HG03460 (cell line): ENCODE results near the gene MB.
"Not testable (repeated sequence)": the region's sequence is repeated elsewhere in the genome, so short reads cannot be mapped to it uniquely, and the experiment has no call there.

Source experiments
- ATAC-seq: cut with Tn5 transposase; IDR thresholded peaks from one replicate; pipeline ENCODE4 v1.9.1; 2021; ENCODE audit not compliant: unreplicated experiment

The MB gene

DNA sequence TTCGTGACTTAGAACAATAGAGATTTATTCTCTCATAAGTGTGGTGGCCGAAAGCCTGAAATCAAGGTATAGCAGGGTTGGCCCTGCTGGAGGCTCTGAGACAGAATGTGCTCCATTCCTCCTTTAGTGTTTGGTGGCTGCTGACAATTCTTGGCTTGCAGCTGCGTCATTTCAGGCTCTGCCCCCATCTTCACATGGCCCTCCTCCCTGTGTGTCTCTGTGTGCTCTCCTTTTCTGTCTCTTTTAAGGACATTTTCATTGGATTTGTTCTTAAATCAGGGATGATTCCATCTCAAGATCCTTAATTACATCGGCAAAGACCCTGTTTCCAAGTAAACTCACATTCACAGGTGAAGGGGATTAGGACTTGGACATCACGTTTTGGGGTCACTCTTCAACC is 20.9 kb upstream of the MB start:
- no peak for ATAC-seq

DNA sequence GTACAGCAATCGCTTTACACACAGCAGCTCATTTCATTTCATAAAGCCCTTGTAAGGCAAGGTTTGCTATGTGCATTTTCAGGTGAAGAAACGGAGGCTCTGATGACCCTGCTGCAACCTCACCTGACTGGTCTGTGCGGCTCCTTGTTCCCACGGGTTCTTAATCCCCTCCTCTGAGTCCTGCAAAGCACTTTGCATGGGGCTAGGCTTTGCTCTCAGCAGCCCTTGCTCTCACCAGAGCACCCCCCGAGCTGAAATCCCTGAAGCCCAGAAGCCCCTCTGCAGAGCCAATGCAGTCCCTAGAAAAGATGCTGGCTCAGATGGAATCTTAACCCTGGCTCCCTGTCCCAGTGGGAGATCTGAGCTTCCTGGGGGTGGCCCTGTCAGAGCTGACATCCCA is 20.1 kb upstream of the MB start:
- no peak for ATAC-seq

DNA sequence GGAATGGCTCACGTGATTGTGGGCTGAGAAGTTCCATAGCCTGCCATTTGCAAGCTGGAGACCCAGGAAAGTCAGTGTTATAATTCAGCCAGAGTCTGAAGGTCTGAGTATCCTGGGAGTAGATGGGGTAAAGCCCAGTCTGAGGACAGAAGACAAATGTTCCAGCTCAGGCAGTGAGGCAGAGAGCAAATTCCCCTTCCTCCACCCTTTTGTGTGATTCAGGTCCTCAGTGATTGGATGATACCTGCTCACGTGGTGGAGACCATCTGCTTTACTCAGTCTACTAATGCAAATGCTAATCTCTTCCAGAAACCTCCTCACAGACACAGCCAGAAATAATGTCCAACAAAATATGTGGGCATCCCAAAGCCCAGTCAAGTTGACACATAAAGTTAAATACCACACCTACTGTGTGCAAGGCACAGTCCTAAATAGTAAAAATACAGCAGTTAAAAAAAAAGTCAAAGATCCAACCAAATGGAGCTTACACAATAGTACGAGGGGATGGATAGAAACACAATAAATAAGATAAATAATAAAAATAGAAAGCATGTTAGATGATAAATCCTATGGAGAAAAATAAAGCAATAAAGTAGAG is 17.9 kb upstream of the MB start:
- ATAC-seq = no peak

DNA sequence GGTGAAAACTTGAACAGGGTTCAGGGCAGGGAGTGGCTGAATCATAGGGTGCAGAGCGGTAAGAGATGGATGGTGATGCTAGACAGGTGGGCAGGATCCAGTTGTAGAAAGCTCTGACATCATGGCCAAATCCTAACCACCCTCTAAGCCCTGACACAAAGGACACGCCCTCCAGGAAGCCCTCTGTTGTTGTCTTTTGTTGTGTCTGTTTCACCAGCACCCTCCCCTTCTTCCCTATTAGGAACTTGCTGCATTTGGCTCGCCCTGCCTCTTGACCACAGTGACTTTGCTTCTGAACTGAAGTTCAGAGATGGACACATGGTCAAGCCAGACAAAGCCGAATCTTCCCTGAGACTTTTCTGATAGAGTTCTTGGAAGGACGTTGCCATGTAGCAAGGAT is 16.9 kb upstream of the MB start:
- no peak for ATAC-seq

DNA sequence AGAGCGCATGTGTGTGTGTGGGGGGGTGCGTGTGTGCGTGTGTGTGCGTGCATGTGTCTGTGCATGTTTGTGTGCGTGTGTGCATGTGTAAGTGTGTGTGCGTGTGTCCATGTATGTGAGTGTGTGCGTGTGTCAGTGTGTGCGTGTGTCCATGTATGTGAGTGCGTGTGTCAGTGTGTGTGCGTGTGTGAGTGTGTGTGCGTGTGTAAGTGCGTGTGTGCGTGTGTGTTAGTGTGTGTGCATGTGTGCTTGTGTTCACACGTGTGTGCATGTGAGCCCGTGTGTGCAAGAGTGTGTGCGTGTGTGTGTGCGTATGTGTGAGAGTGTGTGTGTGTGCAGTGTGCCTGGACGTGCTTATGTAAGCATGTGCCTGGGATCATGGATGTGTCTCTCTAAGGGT is 16.4 kb upstream of the MB start:
- ATAC-seq = no peak

DNA sequence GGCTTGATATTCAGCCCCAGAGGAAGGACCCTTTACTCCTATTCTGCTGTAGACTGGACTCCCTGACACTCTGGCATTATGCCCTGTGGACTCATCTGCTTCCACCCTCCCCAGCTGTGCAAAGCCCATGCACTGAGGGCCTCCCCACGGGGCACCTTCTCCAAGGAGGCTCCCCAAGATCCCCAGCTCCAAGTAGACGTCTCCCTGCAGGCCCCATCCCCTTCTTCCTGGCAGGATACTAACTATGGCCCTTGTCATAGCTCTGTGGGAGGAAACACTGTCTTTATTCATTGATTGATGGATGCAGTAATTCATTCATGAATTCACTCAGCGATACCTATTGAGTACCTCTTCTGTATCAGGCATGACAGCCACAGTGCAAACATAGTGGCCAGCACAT is 15.8 kb upstream of the MB start:
- ATAC-seq = no peak

DNA sequence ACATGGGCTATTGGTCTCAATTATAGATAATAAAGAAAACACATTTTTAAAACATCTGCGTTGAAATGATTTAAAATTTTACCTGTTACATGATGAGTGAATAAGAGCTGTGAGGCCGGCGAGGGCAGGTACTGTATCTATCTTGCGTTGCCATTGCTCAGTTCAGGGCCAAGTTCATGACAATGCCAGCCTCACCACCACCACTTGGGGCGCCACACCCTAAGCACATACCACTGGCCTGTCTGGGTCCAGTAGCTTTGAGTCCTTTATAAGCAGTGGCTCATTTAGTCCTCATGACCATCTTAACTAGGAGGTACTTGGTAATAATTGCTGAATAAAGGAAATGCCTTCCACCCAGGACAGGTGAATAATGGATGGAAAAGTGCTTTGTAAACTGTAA is 14.5 kb upstream of the MB start:
- ATAC-seq = no peak

DNA sequence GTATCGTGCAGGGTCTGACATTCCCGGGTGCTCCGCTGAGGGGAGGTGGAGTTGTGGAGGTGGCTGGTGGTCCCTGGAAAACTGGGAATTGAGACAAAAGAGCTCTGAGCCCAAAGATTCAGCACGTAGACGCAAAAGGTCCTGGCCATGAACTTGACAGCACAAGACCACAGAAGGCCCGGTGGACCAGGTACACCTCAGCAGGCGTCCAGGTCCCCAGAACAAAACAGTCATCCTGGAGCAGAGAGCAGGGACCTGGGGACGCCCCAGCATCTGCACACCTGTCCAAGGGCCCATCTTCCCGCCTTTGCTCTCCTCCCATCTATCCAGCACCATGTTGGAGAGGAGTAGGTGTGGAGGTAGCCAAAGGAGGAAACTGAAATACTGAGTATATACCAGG is 13.8 kb upstream of the MB start:
- no peak for ATAC-seq

DNA sequence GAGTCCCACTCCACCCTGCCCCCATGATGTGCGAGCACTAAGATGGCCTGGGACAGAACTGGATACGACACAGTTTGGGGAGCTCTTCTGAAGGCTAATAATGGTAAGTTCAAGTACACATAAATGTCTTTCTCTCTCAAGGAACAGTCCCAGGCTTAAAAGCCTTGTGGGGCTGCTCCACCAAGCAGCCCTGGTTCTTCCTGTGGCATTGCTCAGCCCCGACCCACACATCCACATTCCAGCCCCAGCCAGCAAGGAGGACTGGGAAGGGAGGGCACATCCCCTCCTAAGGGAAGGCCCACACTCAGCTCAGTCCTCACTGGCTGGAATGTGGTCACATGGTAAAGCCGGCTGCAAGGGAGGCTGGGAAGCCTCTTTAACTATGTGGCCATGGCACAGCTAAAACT is 13.3 kb upstream of the MB start:
- no peak for ATAC-seq

DNA sequence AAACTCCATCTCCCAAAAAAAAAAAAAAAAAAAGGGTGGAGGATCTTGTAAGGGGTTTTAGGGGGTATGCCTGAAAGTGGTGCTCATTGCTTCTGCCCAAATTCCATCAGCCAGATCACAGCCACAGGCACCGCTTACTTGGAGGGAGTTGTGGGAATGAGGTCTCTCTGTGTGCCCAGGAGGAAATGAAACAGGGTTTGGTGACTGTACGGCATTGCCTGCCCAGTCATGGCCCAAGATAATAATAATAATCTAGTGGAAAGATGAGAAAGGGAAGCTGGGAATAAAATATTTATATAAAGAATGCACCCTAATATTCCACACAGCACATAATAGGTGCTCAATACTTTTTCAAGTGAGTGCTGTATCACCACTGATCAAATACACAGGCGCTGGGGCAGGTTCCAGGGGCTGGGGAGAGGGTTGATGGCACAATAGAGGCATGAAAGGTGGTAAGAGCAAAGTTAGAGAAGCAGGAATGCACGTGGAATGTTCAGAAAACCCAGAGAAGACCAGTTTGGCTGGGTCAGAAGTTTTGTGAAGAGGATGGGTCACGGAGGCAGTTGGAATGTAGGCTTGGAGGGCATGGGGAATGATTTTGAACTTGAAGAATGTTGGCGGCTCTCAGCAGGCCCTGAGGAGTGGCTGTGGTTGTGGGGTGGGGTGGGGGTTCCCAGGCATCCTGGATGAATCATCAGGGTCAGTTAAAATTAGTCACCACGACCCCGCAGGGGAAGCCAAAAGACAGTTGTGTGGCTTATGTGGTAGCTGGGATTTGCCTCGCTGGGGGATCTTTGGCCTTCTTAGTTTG is 12.5 kb upstream of the MB start:
- ATAC-seq = no peak

DNA sequence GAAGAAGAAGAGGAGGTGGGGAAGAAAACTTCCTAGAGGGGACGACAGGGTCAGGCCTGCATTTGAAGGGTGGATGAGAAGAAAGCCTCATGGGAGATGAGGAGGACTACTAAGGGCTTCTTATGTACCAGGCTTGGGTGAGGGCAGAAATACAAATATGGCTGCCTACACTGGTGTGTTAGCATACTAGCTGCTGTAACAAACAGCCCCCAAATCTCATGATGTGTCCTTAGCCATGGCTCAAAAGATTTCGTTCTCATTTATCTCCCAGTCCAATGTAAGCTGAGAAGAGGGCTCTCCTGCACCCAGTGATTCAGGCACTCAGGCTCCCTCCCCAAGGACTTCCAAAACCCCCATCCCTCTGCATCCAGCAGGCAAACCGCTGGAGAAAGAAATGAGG is 11.6 kb upstream of the MB start:
- no peak for ATAC-seq

DNA sequence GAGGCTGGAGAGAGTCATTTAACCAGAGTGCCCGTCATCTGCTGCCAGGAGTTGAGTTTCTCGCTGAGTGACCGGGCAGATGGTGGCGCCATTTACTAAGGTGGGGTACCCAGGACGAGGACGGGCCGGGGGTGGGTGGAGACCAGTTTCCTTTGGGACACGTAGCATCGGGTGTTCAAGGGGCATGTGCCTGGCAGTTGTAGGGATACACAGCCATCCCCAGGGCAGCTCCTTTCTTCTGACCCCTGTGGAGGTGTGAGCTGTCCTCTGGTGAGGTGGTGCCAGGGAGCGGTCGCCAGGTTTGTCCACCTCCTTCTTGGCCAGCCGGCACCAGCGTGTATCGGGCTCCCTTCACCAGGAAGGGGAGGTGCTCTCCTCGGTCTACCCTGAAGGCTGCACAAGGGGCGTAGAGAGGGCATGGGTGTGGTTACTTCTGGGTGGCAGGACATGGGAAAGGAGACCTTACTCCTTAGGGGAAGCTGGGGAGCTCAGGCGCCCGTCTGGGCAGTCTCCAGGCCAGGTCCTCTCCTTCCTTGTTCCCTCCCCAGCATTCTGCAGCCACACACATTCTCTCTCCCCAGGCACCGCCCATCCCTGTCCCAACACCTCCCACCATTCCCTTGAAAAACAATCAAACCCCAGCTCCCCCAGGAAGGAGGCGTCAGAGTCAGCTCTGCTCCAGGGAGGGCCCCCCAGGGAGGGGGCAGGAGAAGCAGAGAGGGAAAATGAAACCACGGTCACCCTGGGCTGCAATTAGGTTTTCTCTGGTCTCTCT is 10.3 kb upstream of the MB start:
- no peak for ATAC-seq

DNA sequence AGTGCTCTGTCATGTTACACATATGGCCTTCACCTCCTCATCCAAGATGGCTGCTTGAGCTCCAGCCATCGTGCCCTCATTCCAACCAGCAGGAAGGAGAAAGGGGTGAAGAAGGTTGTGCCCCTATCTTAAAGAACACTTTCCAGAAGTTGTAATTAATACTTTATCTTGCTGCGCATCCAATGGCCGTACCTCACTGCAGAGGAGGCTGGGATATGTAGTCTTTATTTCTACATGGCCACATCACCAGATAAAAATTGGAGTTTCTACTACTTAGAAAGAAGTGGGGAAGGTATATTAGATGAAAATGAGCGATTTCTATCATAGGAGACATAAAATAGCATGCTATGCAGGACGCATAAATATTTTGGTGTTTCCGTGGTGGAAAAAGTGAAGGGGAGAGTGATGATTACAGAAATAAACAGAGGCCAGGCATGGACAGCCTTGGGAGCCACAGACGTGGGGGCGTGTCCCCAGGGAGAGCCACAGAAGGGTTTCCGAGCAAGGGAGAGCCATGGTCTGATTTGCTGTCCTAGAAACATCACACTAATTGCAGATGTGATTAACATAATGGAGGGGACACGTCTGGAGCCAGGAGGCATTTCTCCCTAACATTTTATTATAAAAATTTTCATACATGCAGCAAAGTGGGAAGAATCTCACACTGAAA is 8.8 kb upstream of the MB start:
- ATAC-seq = no peak

DNA sequence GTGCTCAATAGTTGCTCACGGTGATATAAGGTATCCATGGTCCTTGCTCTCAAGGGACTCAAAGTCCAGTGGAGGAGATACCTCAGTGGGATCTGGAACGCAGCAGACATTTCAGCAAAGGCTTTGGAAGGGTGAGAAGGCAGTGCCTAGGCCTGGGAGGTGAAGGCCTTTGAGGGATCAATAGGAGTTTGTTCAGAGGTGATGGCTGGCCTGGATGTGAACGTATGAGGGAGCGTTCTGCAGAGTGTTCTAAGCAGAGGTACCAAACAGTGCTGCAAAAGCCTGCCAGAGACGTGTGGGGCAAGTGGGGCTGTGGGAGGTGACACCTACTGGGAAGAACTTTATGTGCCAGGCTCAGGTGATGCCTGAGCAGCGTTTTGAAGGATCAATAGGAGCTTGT is 7.4 kb upstream of the MB start:
- ATAC-seq = no peak

DNA sequence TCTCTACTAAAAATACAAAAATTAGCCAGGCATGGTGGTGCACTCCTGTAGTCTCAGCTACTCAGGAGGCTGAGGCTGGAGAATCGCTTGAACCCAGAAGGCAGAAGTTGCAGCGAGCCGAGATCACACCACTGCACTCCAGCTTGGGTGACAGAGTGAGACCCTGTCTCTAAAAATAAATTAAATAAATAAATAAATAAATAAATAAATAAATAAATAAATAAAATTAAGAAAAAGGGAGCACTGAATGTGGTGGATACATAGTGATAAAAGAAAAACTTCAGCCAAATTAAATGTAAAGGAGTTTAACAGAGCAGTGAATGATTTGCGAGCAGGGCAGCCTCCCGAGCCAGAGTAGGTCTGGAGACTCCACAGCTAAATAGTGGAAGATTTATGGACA is 6.8 kb upstream of the MB start:
- ATAC-seq = not testable (repeated sequence)

DNA sequence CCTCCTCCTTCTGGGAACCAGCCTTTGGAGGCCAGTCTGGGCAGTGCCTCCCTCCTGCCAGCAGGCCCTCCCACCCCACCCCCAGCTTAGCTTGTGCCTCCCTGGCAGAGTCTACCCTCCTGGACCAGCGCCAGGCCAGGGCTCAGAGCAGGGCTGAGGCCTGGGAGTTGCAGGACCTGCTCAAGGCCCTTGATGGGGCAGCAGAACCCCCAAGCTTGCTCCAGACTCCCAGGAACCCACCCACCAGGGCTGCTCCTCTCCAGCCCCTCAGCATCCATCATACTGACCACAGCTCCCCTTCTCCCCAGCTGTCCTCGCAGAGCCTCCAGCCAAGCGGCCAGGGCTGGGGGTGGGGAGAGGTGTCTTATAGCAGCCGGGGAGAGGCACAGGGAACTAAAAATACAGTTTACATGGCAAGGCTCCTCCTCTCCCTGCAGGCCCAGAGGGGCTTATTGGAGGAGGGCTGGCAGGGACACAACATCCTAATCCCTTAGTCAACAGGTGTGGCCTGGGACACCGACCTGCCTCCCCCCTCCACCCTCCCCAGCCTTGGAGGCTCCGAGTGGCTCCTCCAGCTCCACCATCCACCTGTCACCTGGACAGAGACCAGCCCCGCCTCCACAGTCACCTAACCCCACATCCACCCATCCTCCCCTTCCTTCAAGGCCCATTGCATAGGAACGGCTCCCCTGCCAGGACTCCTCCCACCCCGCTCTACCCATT is 5.2 kb upstream of the MB start:
- ATAC-seq = no peak

DNA sequence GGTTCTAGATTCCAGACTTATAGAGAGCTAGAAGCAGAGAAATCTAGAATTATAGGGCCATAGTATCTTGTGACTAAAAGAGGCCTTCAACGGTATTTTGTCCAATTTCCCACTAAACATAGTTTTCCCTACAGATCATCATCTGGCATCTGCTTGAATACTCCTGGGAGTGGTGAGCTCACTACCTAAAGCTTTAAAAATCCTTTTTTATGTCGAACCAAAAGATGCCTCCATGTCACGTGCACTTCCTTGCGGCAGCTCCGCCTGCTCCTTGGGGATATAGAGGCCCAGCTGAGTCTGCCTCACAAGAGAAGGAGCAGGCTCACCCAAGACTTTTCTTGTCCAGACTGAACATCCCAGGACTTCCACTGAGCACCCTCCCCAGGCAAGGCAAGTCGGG is 4.3 kb upstream of the MB start:
- ATAC-seq = no peak

DNA sequence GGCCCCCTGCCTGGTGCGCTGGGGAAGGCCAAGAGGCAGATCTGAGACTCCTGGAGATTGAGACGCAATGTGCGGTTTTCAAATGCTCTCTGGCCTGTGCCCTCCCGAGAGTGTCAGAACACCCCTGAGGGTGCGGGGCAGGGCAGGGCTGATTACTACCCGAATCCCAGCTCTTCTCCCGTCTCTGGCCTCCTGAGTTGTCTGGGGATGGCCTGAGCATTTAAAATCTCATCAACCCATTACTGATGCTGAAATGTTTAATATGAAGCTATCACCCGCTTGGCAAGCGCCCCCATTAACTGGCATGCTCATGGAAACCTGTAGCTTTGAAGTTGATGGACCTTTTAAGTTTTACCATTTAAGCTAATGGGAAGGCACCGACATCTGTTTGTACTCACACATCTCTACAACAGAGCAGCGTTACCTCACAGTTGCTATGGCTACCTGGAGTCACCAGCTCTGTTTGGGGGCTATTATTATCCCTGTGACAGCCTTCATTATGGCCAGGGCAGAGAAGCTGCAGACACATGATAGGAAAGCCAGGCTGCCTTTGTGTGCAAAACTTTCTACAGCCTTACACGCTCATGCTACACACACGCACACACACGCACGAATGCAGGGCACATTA is 3.6 kb upstream of the MB start:
- ATAC-seq = no peak

DNA sequence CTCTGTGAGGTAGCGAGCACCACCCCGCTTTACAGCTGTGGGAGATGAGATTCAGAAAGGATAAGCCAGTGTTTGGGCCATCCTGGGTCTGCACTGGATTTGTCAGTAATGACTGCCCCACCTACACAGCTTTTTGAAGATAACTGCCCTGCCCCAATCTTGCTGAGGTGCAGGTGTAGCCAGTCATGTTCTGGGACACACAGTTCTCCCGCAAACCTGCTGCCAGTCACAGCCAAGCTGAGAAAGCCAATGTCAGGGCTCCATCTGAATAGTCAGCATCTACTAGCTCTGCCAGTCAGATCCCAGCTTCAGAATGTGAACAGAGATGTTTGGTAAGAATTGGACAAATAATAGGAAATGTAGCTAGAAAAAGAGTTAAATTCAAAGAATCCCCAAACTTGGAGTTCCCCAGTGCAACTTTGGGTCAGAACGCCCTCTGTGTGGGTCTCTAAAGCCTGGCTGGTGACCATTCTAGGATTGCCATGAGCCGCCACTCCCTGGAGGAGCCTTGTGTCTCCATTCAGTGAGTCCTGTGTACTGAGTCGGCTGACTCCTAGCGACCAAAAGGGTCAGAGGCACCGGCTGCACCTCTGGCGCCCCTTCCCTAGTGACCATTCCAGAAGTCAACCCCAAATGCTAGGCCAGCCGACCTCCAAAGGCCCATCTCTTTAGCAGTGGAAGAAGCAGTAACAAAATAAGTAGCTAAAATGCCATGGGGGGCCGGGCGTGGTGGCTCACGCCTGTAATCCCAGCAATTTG is 2.4 kb upstream of the MB start:
- ATAC-seq = no peak
